Hepatocyte (in vitro differentiated cells): ENCODE data around the gene TMEM86B. TPM values are rescaled to one million over a fixed set of nuclear protein-coding genes. Genes with fewer than 3 reads are reported as not detected.

ENCODE experiments used
- DNase-seq: peaks from one replicate; pipeline ENCODE4 v3.0.0-alpha.2; 2016; ENCODE audit warnings: low spot score
- H2AFZ ChIP-seq: fragments of 200-600 bp; sonication (generic); 2 replicates; pipeline ENCODE4 v1.6.0; 2016; ENCODE audit warnings: antibody characterized with exemption, mild to moderate bottlenecking
- H3K27ac ChIP-seq: fragments of 200-600 bp; sonication (generic); 2 replicates; pipeline ENCODE4 v1.5.1; 2016; ENCODE audit warnings: mild to moderate bottlenecking
- H3K27me3 ChIP-seq: fragments of 200-600 bp; sonication (generic); 2 replicates; pipeline ENCODE4 v1.6.1; 2016
- H3K36me3 ChIP-seq: fragments of 200-600 bp; sonication (generic); replicated peaks from 2 replicates; pipeline ENCODE4 v1.5.1; 2016; ENCODE audit warnings: low read depth; ENCODE audit not compliant: insufficient read depth
- H3K4me1 ChIP-seq: fragments of 200-600 bp; sonication (generic); 2 replicates; pipeline ENCODE4 v1.5.1; 2016; ENCODE audit warnings: mild to moderate bottlenecking, moderate library complexity; ENCODE audit not compliant: insufficient read depth
- H3K4me2 ChIP-seq: fragments of 200-600 bp; sonication (generic); 2 replicates; pipeline ENCODE4 v1.6.0; 2016
- H3K4me3 ChIP-seq: fragments of 200-600 bp; sonication (generic); 2 replicates; pipeline ENCODE4 v1.5.1; 2016; ENCODE audit warnings: mild to moderate bottlenecking
- H3K79me2 ChIP-seq: fragments of 200-600 bp; sonication (generic); 2 replicates; pipeline ENCODE4 v1.6.0; 2017; ENCODE audit warnings: mild to moderate bottlenecking
- H3K9me2 ChIP-seq: fragments of 200-600 bp; sonication (generic); replicated peaks from 2 replicates; pipeline ENCODE4 v1.6.0; 2017; ENCODE audit warnings: mild to moderate bottlenecking; ENCODE audit not compliant: insufficient read depth
- H3K9me3 ChIP-seq: fragments of 200-600 bp; sonication (generic); 2 replicates; pipeline ENCODE4 v1.5.1; 2016; ENCODE audit warnings: low read depth, mild to moderate bottlenecking
- H4K20me1 ChIP-seq: fragments of 200-600 bp; sonication (generic); 2 replicates; pipeline ENCODE4 v1.6.0; 2016; ENCODE audit warnings: mild to moderate bottlenecking; ENCODE audit not compliant: insufficient read depth, poor library complexity, severe bottlenecking
- CTCF ChIP-seq: fragments of 200-600 bp; sonication (generic); IDR thresholded peaks from 2 replicates; pipeline ENCODE4 v1.5.1; 2016; ENCODE audit warnings: antibody characterized with exemption, mild to moderate bottlenecking; ENCODE audit not compliant: poor library complexity
- EZH2 ChIP-seq: fragments of 200-600 bp; sonication (generic); IDR thresholded peaks from 2 replicates; pipeline ENCODE4 v1.6.1; 2016; ENCODE audit warnings: antibody characterized with exemption, mild to moderate bottlenecking, borderline replicate concordance
- EZH2phosphoT487 ChIP-seq: fragments of 200-600 bp; sonication (generic); IDR thresholded peaks from one replicate; pipeline ENCODE4 v1.6.1; 2018; ENCODE audit warnings: antibody characterized with exemption, mild to moderate bottlenecking, low read depth, moderate library complexity; ENCODE audit not compliant: unreplicated experiment, severe bottlenecking
- WGBS: methylation state at CpG from one replicate; pipeline ENCODE4 v1.1.6; 2016; ENCODE audit warnings: low lambda C conversion rate; ENCODE audit errors: missing lambda C conversion rate; 5-methylcytosine and 5-hydroxymethylcytosine counted together
- microRNA-seq: library from miRNA; unstranded; fragments of <30 nt; microRNA quantifications from one replicate; pipeline ENCODE4, GENCODE V29; 2017
- polyA plus RNA-seq: library from polyadenylated mRNA; unstranded; fragments of >200 nt; fragmentation: Nextera tagmentation; extraction: Ambion mirVana; gene quantifications from 2 replicates; pipeline ENCODE4 v1.2.1, GENCODE V29; 2016
- small RNA-seq: library from RNA; depleted of rRNA; stranded (forward); fragments of <200 nt; gene quantifications from one replicate; pipeline ENCODE3, GENCODE V24; 2014
- total RNA-seq: library from RNA; depleted of rRNA; stranded (reverse); fragments of >200 nt; gene quantifications from 2 replicates; pipeline ENCODE4 v1.2.3, GENCODE V29; 2014

TMEM86B gene
- total and polyA plus RNA-seq, 2 experiments from 2014 or later = 21.1 to 62.3 TPM

DNA sequence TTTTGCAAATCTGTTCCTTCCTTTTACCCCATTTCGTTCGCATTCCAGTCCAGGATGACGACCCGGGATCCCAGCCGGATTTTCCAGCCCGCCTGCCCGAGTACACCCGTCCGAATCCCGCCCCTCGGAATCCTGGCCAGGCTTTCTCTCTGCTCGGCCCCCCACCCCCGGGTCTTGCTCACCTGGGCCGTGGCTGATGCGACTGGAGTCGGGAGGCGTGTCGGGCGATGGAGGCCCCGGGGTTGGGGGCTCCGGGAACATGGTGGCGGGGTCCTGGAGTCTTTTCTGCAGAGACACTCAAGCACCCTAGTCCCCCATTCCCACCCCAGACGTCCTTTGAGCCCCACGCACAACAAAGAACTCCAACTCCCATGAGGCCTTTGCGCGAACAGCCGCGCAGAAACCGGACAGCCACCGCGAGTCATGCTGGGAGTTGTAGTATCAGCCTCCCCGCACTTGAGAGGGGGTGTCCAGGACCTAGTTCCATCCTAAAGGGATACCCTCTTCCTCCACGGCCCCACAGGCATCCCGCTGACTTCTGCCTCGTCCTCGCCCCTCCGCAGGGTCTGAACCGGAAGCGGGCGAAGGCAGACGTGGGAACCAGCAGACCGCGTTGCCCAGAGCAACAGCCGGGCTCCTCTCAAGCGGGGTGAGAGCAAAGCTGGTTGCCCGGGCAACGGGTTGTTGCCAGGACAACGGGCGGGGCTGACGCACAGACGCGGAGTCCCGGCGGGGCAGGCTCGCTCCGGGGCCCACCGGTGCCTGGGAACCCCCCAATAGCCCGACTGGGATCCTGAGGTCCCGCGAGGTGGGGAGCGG is 49.6 kb downstream of the TMEM86B start:
- peak overlapping the region; percentile 92 for H3K4me2 ChIP-seq
- H3K9me3 ChIP-seq = no peaks in the 10 kb centered on the region
- no peak overlapping the region for H3K27ac ChIP-seq
- peak overlapping the region; percentile 68 for H3K4me3 ChIP-seq
- no peak overlapping the region for H2AFZ ChIP-seq
- no peaks in the 10 kb centered on the region for H3K36me3 ChIP-seq
- peaks cover 45% of the 10 kb centered on the region for H3K27me3 ChIP-seq
- H3K79me2 ChIP-seq = no peaks in the 10 kb centered on the region
- peaks cover 17% of the 10 kb centered on the region for H3K4me1 ChIP-seq
- peak; percentile 89 for DNase-seq
- H3K9me2 ChIP-seq = no peaks in the 10 kb centered on the region
- 2% methylated on average over 55 of the region's 61 CpGs for WGBS
- TF ChIP-seq EZH2 (no peak), CTCF (no peak), EZH2phosphoT487 (no peak)
- H4K20me1 ChIP-seq = no peaks in the 10 kb centered on the region

Small RNAs within 50 kb of the gene (microRNA-seq; reads per million reads assigned to microRNA genes)
- 3.1 reads per million for gene MIR6802
- 14.8 reads per million, percentile 32 among the genes with 10 or more reads in this experiment for gene MIR6803
- 5.4 reads per million, percentile 11 among the genes with 10 or more reads in this experiment for gene MIR6804

Small RNAs within 50 kb of the gene (small RNA-seq; reads per million reads assigned to genes)
- gene MIR6802 (not detected), gene MIR6803 (not detected), gene MIR6804 (not detected)

Other genes starting within 250 kb of the TMEM86B start
- 0.07 TPM in 1 of 2 replicates, not detected in the other for gene GP6, start 190.5 kb downstream of the TMEM86B start, total RNA-seq
- 0.24 and 0.93 TPM in 2 replicates for gene GP6, start 190.5 kb downstream of the TMEM86B start, polyA plus RNA-seq
- gene RDH13, start 165.6 kb downstream of the TMEM86B start, total RNA-seq = 14.5 and 17.3 TPM in 2 replicates
- gene RDH13, start 165.6 kb downstream of the TMEM86B start, polyA plus RNA-seq = 17.7 and 21.9 TPM in 2 replicates
- gene EPS8L1, start 152.9 kb downstream of the TMEM86B start, total RNA-seq = 20.5 and 25.7 TPM in 2 replicates
- gene EPS8L1, start 152.9 kb downstream of the TMEM86B start, polyA plus RNA-seq = 33.8 and 49.6 TPM in 2 replicates
- 69.7 and 71.8 TPM in 2 replicates for gene PPP1R12C, start 111.1 kb downstream of the TMEM86B start, total RNA-seq
- 74.5 and 83.6 TPM in 2 replicates for gene PPP1R12C, start 111.1 kb downstream of the TMEM86B start, polyA plus RNA-seq
- 9.6 and 11.5 TPM in 2 replicates for gene TNNT1, start 79.6 kb downstream of the TMEM86B start, total RNA-seq
- gene TNNT1, start 79.6 kb downstream of the TMEM86B start, polyA plus RNA-seq = 32.1 and 86.4 TPM in 2 replicates
- 1.4 and 2.9 TPM in 2 replicates for gene TNNI3, start 71.0 kb downstream of the TMEM86B start, total RNA-seq
- gene TNNI3, start 71.0 kb downstream of the TMEM86B start, polyA plus RNA-seq = 1.4 and 1.6 TPM in 2 replicates
- gene DNAAF3, start 62.1 kb downstream of the TMEM86B start, total RNA-seq = 0.17 and 1.9 TPM in 2 replicates
- 3.8 and 4.9 TPM in 2 replicates for gene DNAAF3, start 62.1 kb downstream of the TMEM86B start, polyA plus RNA-seq
- 0.60 and 1.4 TPM in 2 replicates for gene SYT5, start 48.5 kb downstream of the TMEM86B start, total RNA-seq
- gene SYT5, start 48.5 kb downstream of the TMEM86B start, polyA plus RNA-seq = 0.86 and 0.98 TPM in 2 replicates
- gene PTPRH, start 19.3 kb downstream of the TMEM86B start, total RNA-seq = 30.9 and 31.5 TPM in 2 replicates
- gene PTPRH, start 19.3 kb downstream of the TMEM86B start, polyA plus RNA-seq = 7.2 and 7.3 TPM in 2 replicates
- gene PPP6R1, start 30.3 kb upstream of the TMEM86B start, total RNA-seq = 37.1 and 39.5 TPM in 2 replicates
- gene PPP6R1, start 30.3 kb upstream of the TMEM86B start, polyA plus RNA-seq = 76.0 and 79.3 TPM in 2 replicates
- gene HSPBP1, start 51.3 kb upstream of the TMEM86B start, total RNA-seq = 31.5 and 33.9 TPM in 2 replicates
- gene HSPBP1, start 51.3 kb upstream of the TMEM86B start, polyA plus RNA-seq = 52.2 and 54.5 TPM in 2 replicates
- gene BRSK1, start 55.2 kb upstream of the TMEM86B start, total RNA-seq = 3.3 and 13.2 TPM in 2 replicates
- gene BRSK1, start 55.2 kb upstream of the TMEM86B start, polyA plus RNA-seq = 2.4 and 2.7 TPM in 2 replicates
- 10.6 and 25.4 TPM in 2 replicates for gene TMEM150B, start 96.6 kb upstream of the TMEM86B start, total RNA-seq
- gene TMEM150B, start 96.6 kb upstream of the TMEM86B start, polyA plus RNA-seq = 8.1 and 9.2 TPM in 2 replicates
- 13.6 and 22.8 TPM in 2 replicates for gene KMT5C, start 111.1 kb upstream of the TMEM86B start, total RNA-seq
- gene KMT5C, start 111.1 kb upstream of the TMEM86B start, polyA plus RNA-seq = 23.6 and 38.0 TPM in 2 replicates
- 0.20 and 0.50 TPM in 2 replicates for gene COX6B2, start 126.0 kb upstream of the TMEM86B start, total RNA-seq
- gene COX6B2, start 126.0 kb upstream of the TMEM86B start, polyA plus RNA-seq = 4.5 and 7.8 TPM in 2 replicates
- gene GARIN5B, start 134.5 kb upstream of the TMEM86B start, total RNA-seq = not detected in 2 replicates
- gene GARIN5B, start 134.5 kb upstream of the TMEM86B start, polyA plus RNA-seq = 0.18 TPM in 1 of 2 replicates, not detected in the other
- 1.4 and 4.4 TPM in 2 replicates for gene IL11, start 141.7 kb upstream of the TMEM86B start, total RNA-seq
- 6.6 and 8.5 TPM in 2 replicates for gene IL11, start 141.7 kb upstream of the TMEM86B start, polyA plus RNA-seq
- not detected in 2 replicates for gene TMEM190, start 148.1 kb upstream of the TMEM86B start, total RNA-seq
- gene TMEM190, start 148.1 kb upstream of the TMEM86B start, polyA plus RNA-seq = 6.6 and 13.0 TPM in 2 replicates
- gene TMEM238, start 155.5 kb upstream of the TMEM86B start, total RNA-seq = 1.8 and 9.1 TPM in 2 replicates
- gene TMEM238, start 155.5 kb upstream of the TMEM86B start, polyA plus RNA-seq = 29.6 and 39.2 TPM in 2 replicates
- 604 and 984 TPM in 2 replicates for gene RPL28, start 157.2 kb upstream of the TMEM86B start, total RNA-seq
- 410 and 437 TPM in 2 replicates for gene RPL28, start 157.2 kb upstream of the TMEM86B start, polyA plus RNA-seq
- gene UBE2S, start 179.0 kb upstream of the TMEM86B start, total RNA-seq = 18.5 and 20.4 TPM in 2 replicates
- 105 and 116 TPM in 2 replicates for gene UBE2S, start 179.0 kb upstream of the TMEM86B start, polyA plus RNA-seq
- not detected in 2 replicates for gene SHISA7, start 214.5 kb upstream of the TMEM86B start, total RNA-seq
- gene SHISA7, start 214.5 kb upstream of the TMEM86B start, polyA plus RNA-seq = not detected in 2 replicates
- gene ISOC2, start 232.9 kb upstream of the TMEM86B start, total RNA-seq = 79.3 and 90.4 TPM in 2 replicates
- 64.2 and 72.2 TPM in 2 replicates for gene ISOC2, start 232.9 kb upstream of the TMEM86B start, polyA plus RNA-seq
- gene C19orf85, start 236.0 kb upstream of the TMEM86B start, total RNA-seq = not detected in 2 replicates
- not detected in 2 replicates for gene C19orf85, start 236.0 kb upstream of the TMEM86B start, polyA plus RNA-seq
- 2.2 and 4.7 TPM in 2 replicates for gene ZNF628, start 247.9 kb upstream of the TMEM86B start, total RNA-seq
- gene ZNF628, start 247.9 kb upstream of the TMEM86B start, polyA plus RNA-seq = 1.0 and 1.2 TPM in 2 replicates